NB4 (cell line): ENCODE measurements around the gene CD200R1L.

Source experiments
- DNase-seq: peaks from one replicate; pipeline ENCODE4 v3.0.0; 2010; ENCODE audit warnings: low read depth
- H3K4me3 ChIP-seq: one replicate; pipeline ENCODE4 v1.5.1; 2011; ENCODE audit warnings: mild to moderate bottlenecking, low read depth, low read length, moderate library complexity
- CTCF ChIP-seq: IDR thresholded peaks from one replicate; pipeline ENCODE4 v1.5.1; 2012; ENCODE audit warnings: low read depth, low read length
- MAX ChIP-seq: IDR thresholded peaks from 2 replicates; pipeline ENCODE4 v1.6.1; 2011; ENCODE audit warnings: low read depth, low read length
- MYC ChIP-seq: IDR thresholded peaks from 2 replicates; pipeline ENCODE4 v1.6.1; 2011; ENCODE audit warnings: low read depth, low read length
- POLR2A ChIP-seq: IDR thresholded peaks from 2 replicates; pipeline ENCODE4 v1.6.1; 2011; ENCODE audit warnings: mild to moderate bottlenecking; ENCODE audit not compliant: insufficient read length; ENCODE audit errors: extremely low read depth

CD200R1L gene

DNA sequence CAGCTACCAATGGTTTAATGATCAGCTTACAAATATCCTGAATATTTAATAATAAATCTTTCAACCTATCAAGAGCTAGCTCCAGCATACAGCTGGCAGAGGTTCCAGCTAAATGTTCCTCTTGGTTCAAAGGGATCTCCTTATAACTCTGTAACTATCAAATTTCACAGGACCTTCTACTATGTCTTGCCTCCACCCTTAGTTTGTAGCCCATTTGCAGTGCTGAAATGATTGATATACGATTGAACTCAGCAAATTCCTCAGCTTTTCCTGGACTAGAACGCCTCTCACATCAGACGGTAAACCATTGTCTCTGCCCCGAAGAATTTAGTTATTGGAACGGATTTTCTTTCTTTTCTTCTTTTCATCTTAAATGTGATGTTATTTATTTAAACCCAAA is 41.5 kb downstream of the CD200R1L start:
- DNase-seq = no peak
- TF ChIP-seq POLR2A (no peak), MYC (no peak), MAX (no peak), CTCF (no peak)
- no peak overlapping the region for H3K4me3 ChIP-seq

DNA sequence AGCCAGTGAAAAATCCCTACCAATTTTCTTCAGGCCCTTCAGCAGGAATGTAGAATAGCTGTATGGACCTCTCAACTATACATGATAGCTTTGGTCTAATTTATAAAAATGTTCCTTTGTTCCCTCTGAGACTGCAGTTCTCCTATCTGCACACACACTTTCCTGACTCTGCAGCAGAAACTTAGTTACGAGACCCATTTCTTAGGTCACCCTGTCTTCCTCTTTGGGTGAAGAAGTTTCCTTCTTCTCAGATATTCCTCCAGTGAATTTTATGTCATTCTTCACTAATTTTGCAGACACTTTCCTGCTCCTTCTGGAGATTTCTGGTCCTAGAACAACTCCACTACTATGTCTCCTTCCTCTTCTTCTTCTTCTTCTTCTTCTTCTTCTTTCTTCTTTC is 42.6 kb downstream of the CD200R1L start:
- H3K4me3 ChIP-seq = no peak overlapping the region
- TF ChIP-seq POLR2A = no peak
- TF ChIP-seq CTCF = no peak
- TF ChIP-seq MYC = no peak
- no peak for TF ChIP-seq MAX
- no peak for DNase-seq

GRCh38 chr3:112803467-112803866 is 43.2 kb downstream of the CD200R1L start:
- H3K4me3 ChIP-seq = no peak overlapping the region
- DNase-seq = no peak
- no peak for TF ChIP-seq CTCF
- TF ChIP-seq POLR2A = no peak
- TF ChIP-seq MAX = no peak
- TF ChIP-seq MYC = no peak

DNA sequence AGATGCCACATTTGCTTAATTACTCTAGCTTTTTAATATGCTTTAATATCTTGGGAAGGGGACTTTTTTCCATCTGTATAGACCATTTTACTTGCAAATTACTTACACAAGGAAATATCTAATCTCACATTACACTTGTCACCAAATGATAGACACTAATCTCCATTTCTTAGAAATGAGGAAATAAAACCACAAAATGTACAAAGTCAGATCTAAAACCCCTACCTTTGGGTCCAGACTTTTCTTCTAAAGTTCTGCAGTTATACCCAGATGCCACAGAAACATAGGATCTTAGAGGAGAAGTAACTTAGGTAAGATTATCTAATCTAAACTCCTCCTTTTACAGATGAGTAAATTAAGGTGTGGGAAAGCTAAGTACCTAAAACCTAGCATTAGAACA is 44.3 kb downstream of the CD200R1L start:
- TF ChIP-seq MYC (no peak), CTCF (no peak), POLR2A (no peak), MAX (no peak)
- no peak for DNase-seq
- no peak overlapping the region for H3K4me3 ChIP-seq

DNA sequence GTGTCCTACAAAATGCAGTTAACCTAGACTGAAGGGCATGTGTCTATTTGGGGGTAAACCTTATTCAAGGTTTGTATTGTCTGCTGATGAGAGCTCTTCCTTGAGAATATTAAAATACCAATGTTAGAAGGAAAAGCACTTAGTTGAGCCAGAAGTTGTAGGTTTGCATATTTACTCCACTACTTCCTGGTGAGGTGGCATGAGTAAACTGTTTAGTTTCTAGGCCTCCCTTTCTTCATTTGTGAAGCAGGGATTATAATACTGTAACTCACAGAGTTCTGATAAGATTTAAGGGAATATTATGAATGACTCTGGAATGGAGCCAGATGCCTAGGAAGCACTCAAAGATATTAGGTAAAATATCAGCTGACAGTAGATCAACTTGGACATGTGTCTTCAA is 46.7 kb downstream of the CD200R1L start:
- DNase-seq = no peak
- no peak overlapping the region for H3K4me3 ChIP-seq
- TF ChIP-seq MYC = no peak
- no peak for TF ChIP-seq CTCF
- no peak for TF ChIP-seq POLR2A

- peak; percentile 32 for DNase-seq
- H3K4me3 ChIP-seq = no peak overlapping the region
- TF ChIP-seq POLR2A = no peak
- no peak for TF ChIP-seq CTCF
- TF ChIP-seq MAX = no peak
- no peak for TF ChIP-seq MYC
Measured at GRCh38 chr3:112794622-112795172, 52.0 kb downstream of the CD200R1L start.
